Activated CD4-positive, CD25-positive, alpha-beta regulatory T cell treated with anti-CD3 and anti-CD28 coated beads, Interleukin-2, amount 50 U/mL, for 72 hours (primary cell): Measurements from ENCODE around the gene CDT1.
"Not testable (repeated sequence)": the region's sequence is repeated elsewhere in the genome, so short reads cannot be mapped to it uniquely, and the experiment has no call there.

Experiments
- DNase-seq: peaks from one replicate; pipeline ENCODE4 v3.0.0; 2021

CDT1 gene

DNA sequence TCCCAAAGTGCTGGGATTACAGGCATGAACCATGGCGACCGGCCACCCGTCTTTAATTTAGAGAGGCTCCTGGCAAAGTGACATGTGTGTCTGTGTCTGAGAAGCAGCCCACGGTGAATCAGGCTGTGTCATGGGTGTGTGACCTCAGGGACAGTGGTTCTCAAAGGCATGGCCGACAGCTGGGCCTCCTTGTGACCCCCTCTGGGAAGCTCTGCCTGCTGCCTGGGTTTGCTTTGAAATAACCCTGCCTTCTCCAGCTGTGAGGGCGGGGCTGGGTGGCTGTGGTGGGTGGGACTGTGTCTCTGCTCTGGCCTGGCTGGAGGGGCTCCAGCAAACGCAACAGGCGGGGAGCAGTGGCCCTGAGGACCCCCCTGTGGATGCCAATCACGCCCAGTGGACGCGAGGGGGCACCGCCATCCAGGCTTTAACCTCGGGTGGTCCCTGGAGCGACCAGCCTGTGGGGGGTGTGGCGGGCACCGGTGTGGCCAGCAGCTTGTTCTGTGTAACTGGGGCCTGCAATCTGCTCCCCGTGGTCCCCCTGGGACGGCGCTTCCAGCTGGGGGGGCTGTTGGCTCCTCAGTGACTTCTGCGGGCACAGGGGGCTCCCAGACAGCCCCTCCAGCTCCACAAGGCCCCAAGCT lies 16.9 kb downstream of the CDT1 start:
- DNase-seq: no peak

- DNase-seq: no peak
Measured at GRCh38 chr16:88821168-88821850, 17.7 kb downstream of the CDT1 start.

DNA sequence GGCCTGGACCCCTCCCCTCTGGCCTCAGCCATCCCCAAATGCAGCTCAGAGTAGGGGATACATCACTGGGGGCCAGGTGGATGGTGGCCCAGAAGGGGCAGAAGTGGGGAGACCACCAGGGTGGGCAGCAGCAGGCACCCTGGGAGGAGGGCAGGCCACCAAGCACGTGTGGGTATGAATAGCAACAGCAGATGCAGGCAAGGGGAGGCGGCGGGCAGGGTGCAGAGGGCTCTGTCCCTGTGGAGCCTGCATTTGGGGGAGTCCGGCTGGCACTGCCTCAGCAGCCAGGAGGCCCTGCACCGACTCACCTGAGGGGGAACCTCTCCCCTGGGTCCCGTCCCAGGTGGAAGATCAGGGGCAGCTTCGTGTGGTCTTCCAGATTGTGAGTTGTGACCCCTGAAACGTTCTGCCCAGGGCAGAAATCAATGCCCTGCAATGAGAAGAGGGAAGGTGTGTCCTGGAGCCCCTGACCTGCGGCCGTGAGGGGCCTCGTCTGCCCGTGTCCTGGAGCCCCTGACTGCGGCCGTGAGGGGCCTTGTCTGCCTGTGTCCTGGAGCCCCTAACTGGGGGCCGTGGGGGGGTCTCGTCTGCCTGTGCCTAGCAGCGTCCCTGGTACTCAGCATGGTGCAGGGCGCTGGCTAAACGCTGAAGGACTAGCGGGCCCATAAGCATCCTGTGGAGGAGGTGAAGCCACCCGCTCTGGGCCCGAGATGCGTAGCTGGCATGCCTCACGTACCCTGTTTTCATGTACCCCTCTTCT lies 18.9 kb downstream of the CDT1 start:
- DNase-seq: no peak

DNA sequence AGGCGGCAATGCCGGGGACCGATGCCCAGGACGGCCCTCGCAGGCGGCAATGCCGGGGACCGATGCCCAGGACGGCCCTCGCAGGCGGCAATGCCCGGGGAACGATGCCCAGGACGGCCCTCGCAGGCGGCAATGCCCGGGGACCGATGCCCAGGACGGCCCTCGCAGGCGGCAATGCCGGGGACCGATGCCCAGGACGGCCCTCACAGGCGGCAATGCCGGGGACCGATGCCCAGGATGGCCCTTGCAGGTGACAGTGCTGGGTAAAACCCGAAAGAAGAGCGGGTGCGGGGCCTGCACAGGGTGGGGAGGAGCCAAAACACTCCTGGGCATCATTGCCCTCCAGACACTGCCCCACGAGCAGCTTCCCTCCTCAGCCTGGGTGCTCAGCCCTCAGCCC lies 20.1 kb downstream of the CDT1 start:
- not testable (repeated sequence) for DNase-seq

DNA sequence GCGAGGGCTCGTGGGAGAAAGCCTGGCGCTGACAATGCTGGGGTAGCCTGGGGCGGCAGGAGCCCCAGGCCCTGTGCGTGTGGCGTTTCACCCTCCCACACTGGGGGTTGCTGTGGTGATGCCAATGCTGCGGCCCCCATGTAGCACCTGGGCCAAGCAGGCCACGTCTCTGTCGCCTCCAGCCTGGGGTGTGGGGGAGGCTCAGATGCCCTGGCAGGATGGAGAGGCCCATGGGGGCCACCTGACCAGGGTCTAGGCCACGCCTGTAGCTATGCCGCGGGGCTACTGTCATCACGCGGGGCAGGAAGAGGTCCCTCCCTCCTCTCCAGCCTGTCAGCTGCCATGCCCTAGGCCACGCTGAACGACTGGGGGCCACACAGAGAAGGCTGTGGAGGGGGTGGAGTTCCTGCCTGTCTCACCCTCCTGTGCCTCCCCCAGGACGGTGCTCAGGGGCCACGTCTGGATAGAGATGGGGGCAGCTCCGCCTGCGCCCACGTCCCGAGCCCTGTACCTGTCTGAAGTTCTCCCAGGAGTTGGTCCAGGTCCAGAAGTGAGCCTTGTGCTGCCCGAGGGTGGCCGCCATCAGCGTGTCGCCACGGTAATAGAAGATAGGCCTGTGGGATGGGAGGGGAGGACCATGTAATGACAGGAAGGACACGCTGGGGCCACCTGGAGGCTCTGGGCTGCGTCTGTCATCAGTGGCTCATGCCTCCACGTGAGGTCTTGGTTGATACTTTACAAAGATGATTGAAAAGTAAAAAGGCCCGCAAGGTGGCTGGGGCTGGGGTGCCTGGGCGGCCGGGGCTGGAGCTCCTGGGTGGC lies 20.9 kb downstream of the CDT1 start:
- no peak for DNase-seq

GRCh38 chr16:88825146-88825545 lies 21.6 kb downstream of the CDT1 start:
- DNase-seq: no peak

DNA sequence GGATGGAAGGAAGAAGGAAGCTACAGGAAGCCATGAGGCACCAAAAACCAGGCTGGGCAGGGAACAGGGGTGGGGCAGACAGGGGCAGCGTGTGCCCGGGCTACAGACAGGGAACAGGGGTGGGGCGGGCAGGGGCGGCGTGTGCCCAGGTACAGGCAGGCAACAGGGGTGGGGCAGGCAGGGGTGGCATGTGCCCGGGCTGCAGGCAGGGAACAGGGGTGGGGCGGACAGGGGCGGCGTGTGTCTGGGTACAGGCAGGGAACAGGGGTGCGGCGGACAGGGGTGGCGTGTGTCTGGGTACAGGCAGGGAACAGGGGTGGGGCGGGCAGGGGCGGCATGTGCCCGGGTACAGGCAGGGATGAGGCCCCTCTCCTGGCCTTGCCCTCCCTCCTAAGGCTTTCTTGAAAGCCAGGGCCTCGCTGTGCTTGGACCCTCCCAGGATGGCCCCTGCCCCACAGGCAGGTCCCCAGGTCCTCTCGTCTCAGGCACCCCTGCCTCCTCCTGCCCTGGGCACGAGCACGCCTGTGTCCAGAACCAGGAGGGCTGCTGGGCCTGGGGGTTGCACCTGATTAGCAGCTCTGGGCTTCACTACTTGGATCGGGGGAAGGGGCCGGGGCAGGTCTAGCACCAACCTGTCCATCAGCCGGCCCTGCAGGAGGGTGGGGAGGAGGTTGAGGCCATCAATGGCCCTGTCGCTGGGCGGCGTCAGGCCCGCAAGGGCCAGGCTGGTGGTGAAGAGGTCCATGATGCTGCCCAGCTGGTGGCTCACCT lies 22.7 kb downstream of the CDT1 start:
- DNase-seq: no peak

DNA sequence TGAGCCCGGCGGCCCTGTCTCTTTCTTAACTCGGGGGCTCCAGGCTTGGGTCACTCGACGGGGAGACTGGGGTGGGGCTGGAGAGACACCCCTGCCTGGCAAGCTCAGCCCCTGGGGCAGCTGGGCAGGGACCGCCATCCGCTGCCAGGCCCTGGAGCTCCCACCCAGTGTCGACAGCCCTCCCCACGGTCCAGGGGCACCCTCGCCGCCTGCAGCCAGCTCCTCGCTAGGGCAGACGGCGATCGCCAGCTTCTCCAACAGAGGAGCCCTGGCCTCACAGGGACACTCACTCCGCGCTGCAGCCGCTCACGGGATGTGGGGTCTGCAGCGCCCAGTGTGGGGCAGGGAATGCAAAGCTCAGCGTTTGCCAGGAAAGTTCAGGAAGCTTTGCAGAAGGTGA lies 24.1 kb downstream of the CDT1 start:
- no peak for DNase-seq

DNA sequence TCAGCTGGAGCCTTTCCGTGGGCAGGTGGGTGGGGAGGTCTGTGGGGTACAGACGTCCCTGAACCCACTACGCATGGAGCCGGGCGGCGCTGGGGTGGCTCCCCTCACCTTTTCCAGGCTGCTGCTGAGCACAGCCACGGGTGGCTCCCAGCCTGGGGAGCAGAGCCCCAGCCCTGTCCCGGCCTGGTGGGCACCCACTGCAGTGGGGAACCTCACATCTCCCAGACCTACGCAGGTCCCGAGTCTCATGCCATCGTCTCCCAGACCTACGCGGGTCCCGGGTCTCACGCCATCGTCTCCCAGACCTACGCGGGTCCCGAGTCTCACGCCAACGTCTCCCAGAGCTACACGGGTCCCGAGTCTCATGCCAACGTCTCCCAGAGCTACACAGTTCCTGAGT lies 25.1 kb downstream of the CDT1 start:
- DNase-seq: no peak

GRCh38 chr16:88830258-88830657 lies 26.7 kb downstream of the CDT1 start:
- no peak for DNase-seq

DNA sequence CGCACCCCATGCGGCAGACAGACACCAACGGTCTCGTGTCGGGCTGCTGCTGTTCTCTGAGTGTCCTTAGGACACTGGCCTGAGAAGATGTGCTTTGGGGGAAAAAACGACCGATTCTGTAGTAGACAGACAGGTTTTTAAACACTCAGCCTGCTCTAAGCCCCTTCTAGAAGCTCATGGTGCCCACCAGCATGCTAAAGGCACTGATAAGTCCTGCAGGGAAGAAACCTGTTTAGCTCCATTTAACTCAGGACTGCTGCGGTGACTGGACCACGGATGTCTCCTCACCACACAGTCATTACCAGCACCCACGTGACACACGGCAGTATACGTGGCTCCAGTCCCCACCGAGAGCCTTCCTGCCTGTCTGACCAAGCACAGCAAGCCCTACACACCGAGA lies 27.2 kb downstream of the CDT1 start:
- DNase-seq: no peak

DNA sequence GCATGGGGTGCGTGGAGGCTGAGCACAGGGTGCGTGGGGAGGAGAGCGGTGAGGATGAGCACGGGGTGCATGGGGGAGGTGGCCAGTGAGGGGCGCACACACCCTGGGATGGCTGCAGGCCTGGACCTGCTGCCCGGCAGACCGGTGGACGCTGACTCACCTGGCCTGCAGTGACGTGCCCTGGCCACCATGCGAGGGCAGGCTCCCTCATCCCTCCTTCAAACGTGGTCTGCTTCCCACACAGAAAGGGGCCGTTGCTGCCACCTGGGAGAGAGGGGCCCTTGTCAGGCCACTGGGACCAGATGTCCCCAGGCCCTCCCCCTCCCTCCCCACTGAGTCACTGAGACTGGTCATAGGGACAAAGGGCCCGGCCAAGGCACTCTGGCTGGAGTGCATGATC lies 28.2 kb downstream of the CDT1 start:
- DNase-seq: no peak

GRCh38 chr16:88833086-88833485 lies 29.5 kb downstream of the CDT1 start:
- no peak for DNase-seq

GRCh38 chr16:88834670-88835069 lies 31.1 kb downstream of the CDT1 start:
- no peak for DNase-seq

GRCh38 chr16:88835383-88835782 lies 31.8 kb downstream of the CDT1 start:
- DNase-seq: no peak

- DNase-seq: no peak
Measured at GRCh38 chr16:88835818-88836217, 32.2 kb downstream of the CDT1 start.

- DNase-seq: no peak
Measured at GRCh38 chr16:88836791-88837190, 33.2 kb downstream of the CDT1 start.

GRCh38 chr16:88837806-88838205 lies 34.2 kb downstream of the CDT1 start:
- DNase-seq: no peak

- no peak for DNase-seq
Measured at GRCh38 chr16:88838566-88838965, 35.0 kb downstream of the CDT1 start.

DNA sequence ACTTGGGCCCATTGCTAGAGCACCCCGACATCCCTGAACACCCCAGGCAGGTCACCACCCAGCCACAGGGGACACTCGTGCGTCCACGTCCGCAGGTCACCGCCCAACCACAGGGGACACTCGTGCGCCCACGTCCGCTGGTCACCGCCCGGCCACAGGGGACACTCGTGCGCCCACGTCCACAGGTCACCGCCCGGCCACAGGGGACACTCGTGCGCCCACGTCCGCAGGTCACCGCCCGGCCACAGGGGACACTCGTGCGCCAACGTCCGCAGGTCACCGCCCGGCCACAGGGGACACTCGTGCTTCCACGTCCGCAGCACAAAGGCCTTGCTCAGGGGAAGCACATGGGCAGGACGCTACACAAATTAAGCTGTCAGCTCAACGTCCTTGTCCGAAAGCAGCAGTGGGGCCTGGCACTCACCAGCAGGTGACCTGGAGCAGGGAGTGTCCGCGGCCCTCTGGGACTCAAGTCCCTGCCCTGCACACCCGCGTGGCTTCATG lies 35.5 kb downstream of the CDT1 start:
- DNase-seq: no peak

- DNase-seq: no peak
Measured at GRCh38 chr16:88839745-88840599, 36.4 kb downstream of the CDT1 start.
